OCI-LY3 (cell line): ENCODE results near the gene SLC7A11.

Source experiments
- EZH2phosphoT487 ChIP-seq: fragments of 200-600 bp; shearing (Covaris generic); IDR thresholded peaks from 2 replicates; pipeline ENCODE4 v1.6.1; 2018; ENCODE audit warnings: antibody characterized with exemption, mixed run types, low read depth
- TF ChIP-seq, protein P1 (sequence below): fragments of 200-600, 300-600 bp; sonication (generic); IDR thresholded peaks from 2 replicates; pipeline ENCODE4 v1.5.1; 2014; ENCODE audit warnings: antibody characterized with exemption, low read length, low read depth

DNA sequence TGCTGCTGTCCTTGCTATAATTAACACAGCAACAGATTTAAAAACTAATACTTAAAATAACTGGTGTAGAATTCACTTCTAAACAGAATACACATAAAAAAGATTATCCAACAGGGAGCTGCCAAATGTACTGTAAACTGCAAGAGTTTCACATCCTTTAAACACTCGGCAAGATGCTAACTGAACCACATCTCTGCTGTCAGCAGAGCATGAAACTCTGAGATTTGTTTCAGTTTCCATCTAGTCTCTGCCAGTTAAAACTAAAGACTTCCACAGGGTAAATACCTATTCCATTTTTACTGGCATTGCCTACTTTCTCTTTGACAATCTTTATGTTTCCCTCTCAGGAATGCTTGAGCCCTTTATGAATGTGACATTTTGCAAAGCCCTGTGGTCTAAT lies 127.7 kb downstream of the SLC7A11 start:
- TF ChIP-seq, protein P1, sequence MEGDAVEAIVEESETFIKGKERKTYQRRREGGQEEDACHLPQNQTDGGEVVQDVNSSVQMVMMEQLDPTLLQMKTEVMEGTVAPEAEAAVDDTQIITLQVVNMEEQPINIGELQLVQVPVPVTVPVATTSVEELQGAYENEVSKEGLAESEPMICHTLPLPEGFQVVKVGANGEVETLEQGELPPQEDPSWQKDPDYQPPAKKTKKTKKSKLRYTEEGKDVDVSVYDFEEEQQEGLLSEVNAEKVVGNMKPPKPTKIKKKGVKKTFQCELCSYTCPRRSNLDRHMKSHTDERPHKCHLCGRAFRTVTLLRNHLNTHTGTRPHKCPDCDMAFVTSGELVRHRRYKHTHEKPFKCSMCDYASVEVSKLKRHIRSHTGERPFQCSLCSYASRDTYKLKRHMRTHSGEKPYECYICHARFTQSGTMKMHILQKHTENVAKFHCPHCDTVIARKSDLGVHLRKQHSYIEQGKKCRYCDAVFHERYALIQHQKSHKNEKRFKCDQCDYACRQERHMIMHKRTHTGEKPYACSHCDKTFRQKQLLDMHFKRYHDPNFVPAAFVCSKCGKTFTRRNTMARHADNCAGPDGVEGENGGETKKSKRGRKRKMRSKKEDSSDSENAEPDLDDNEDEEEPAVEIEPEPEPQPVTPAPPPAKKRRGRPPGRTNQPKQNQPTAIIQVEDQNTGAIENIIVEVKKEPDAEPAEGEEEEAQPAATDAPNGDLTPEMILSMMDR: no peak
- no peak for TF ChIP-seq EZH2phosphoT487
